Measurements from ENCODE around the gene KRTAP5-6. TPM values are rescaled to one million over a fixed set of nuclear protein-coding genes. Genes with fewer than 3 reads are reported as not detected.

Gene KRTAP5-6
- polyA plus RNA-seq, 1 of the 3 experiments (the other 2 are of a cell fraction) = not detected

DNA sequence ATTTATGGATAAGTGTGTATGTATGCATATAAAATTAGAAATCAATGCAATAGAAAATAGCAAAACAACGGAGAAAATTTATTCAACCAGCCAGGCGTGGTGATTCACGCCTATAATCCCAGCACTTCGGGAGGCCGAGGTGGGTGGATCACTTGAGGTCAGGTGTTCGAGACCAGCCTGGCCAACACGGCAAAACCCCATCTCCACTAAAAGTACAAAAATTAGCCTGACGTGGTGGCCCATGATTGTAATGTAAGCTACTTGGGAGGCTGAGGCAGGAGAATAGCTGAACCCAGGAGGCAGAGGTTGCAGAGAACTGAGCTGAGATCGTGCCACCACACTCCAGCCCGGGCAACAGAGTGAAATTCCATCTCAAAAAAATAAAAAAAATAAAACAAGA, 5.5 kb downstream of the KRTAP5-6 start:
- Histone ChIP-seq H3K4me1 (ENCODE audit: control insufficient read depth in 1 of 2, insufficient read depth in 2 of 2, low read depth in 1 of 2, low read length in 1 of 2) (no peaks in the 10 kb centered on the region; a peak in 1 of 4 replicates), H3F3A (replicated peaks; ENCODE audit: insufficient read depth) (no peaks in the 10 kb centered on the region), H4K20me1 (ENCODE audit: insufficient read depth) (no peaks in the 10 kb centered on the region), H3K79me2 (ENCODE audit: insufficient read depth) (no peaks in the 10 kb centered on the region), H3K9me3 (no peaks in the 10 kb centered on the region), H3K9me2 (no peaks in the 10 kb centered on the region), H3K27me3 (ENCODE audit: insufficient read depth) (no peaks in the 10 kb centered on the region; the same call in 1 of the 2 replicates), H3K36me3 (replicated peaks in 1 of 2; ENCODE audit: control insufficient read depth in 1 of 2, insufficient read depth in 2 of 2, low read length in 1 of 2) (no peaks in the 10 kb centered on the region), H2AFZ (ENCODE audit: low read depth) (no peak overlapping the region), H3K27ac (ENCODE audit: low read depth in 2 of 2, low read length in 1 of 2) (no peak overlapping the region), H3K4me2 (no peak overlapping the region), H3K9ac (no peak overlapping the region), H3K4me3 (ENCODE audit: low read depth in 2 of 2, low read length in 1 of 2) (no peak overlapping the region)
- no peak for TF ChIP-seq GABPA (IDR thresholded peaks at IDR 0.05; ENCODE audit: low read depth)
- TF ChIP-seq TEAD4 (IDR thresholded peaks at IDR 0.05; ENCODE audit: borderline replicate concordance, insufficient read depth) = no peak
- TF ChIP-seq MXI1 (IDR thresholded peaks at IDR 0.05; ENCODE audit: low read depth, low read length) = no peak
- no peak for TF ChIP-seq TCF12 (IDR thresholded peaks at IDR 0.05)
- TF ChIP-seq, protein P1, sequence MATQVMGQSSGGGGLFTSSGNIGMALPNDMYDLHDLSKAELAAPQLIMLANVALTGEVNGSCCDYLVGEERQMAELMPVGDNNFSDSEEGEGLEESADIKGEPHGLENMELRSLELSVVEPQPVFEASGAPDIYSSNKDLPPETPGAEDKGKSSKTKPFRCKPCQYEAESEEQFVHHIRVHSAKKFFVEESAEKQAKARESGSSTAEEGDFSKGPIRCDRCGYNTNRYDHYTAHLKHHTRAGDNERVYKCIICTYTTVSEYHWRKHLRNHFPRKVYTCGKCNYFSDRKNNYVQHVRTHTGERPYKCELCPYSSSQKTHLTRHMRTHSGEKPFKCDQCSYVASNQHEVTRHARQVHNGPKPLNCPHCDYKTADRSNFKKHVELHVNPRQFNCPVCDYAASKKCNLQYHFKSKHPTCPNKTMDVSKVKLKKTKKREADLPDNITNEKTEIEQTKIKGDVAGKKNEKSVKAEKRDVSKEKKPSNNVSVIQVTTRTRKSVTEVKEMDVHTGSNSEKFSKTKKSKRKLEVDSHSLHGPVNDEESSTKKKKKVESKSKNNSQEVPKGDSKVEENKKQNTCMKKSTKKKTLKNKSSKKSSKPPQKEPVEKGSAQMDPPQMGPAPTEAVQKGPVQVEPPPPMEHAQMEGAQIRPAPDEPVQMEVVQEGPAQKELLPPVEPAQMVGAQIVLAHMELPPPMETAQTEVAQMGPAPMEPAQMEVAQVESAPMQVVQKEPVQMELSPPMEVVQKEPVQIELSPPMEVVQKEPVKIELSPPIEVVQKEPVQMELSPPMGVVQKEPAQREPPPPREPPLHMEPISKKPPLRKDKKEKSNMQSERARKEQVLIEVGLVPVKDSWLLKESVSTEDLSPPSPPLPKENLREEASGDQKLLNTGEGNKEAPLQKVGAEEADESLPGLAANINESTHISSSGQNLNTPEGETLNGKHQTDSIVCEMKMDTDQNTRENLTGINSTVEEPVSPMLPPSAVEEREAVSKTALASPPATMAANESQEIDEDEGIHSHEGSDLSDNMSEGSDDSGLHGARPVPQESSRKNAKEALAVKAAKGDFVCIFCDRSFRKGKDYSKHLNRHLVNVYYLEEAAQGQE (IDR thresholded peaks at IDR 0.05; ENCODE audit: low read depth, low read length) = no peak
- no peak for TF ChIP-seq SMC3 (IDR thresholded peaks at IDR 0.05; ENCODE audit: low read depth, low read length)
- TF ChIP-seq RAD21 (IDR thresholded peaks at IDR 0.05; ENCODE audit: low read length) = no peak
- TF ChIP-seq, protein P2, sequence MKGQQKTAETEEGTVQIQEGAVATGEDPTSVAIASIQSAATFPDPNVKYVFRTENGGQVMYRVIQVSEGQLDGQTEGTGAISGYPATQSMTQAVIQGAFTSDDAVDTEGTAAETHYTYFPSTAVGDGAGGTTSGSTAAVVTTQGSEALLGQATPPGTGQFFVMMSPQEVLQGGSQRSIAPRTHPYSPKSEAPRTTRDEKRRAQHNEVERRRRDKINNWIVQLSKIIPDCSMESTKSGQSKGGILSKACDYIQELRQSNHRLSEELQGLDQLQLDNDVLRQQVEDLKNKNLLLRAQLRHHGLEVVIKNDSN (IDR thresholded peaks at IDR 0.05; ENCODE audit: borderline replicate concordance, low read depth) = no peak
- no peak for TF ChIP-seq EP300 (IDR thresholded peaks at IDR 0.05; ENCODE audit: borderline replicate concordance in 1 of 2, low read depth in 1 of 2, low read length in 1 of 2)
- TF ChIP-seq, protein P3, sequence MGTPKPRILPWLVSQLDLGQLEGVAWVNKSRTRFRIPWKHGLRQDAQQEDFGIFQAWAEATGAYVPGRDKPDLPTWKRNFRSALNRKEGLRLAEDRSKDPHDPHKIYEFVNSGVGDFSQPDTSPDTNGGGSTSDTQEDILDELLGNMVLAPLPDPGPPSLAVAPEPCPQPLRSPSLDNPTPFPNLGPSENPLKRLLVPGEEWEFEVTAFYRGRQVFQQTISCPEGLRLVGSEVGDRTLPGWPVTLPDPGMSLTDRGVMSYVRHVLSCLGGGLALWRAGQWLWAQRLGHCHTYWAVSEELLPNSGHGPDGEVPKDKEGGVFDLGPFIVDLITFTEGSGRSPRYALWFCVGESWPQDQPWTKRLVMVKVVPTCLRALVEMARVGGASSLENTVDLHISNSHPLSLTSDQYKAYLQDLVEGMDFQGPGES (IDR thresholded peaks at IDR 0.05; ENCODE audit: low read depth, low read length) = no peak
- TF ChIP-seq, protein P4, sequence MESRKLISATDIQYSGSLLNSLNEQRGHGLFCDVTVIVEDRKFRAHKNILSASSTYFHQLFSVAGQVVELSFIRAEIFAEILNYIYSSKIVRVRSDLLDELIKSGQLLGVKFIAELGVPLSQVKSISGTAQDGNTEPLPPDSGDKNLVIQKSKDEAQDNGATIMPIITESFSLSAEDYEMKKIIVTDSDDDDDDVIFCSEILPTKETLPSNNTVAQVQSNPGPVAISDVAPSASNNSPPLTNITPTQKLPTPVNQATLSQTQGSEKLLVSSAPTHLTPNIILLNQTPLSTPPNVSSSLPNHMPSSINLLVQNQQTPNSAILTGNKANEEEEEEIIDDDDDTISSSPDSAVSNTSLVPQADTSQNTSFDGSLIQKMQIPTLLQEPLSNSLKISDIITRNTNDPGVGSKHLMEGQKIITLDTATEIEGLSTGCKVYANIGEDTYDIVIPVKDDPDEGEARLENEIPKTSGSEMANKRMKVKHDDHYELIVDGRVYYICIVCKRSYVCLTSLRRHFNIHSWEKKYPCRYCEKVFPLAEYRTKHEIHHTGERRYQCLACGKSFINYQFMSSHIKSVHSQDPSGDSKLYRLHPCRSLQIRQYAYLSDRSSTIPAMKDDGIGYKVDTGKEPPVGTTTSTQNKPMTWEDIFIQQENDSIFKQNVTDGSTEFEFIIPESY (IDR thresholded peaks at IDR 0.05; ENCODE audit: borderline replicate concordance, low read depth) = no peak
- TF ChIP-seq SIN3A (IDR thresholded peaks at IDR 0.05; ENCODE audit: borderline replicate concordance, low read depth, low read length) = no peak
- TF ChIP-seq RFX5 (IDR thresholded peaks at IDR 0.05; ENCODE audit: low read length) = no peak
- TF ChIP-seq NFIC (IDR thresholded peaks at IDR 0.05; ENCODE audit: borderline replicate concordance) = no peak
- no peak for TF ChIP-seq FOXM1 (IDR thresholded peaks at IDR 0.05; ENCODE audit: low read depth)
- TF ChIP-seq NRF1 (IDR thresholded peaks at IDR 0.05; ENCODE audit: low read depth, low read length) = no peak
- TF ChIP-seq, protein P5, sequence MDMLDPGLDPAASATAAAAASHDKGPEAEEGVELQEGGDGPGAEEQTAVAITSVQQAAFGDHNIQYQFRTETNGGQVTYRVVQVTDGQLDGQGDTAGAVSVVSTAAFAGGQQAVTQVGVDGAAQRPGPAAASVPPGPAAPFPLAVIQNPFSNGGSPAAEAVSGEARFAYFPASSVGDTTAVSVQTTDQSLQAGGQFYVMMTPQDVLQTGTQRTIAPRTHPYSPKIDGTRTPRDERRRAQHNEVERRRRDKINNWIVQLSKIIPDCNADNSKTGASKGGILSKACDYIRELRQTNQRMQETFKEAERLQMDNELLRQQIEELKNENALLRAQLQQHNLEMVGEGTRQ (IDR thresholded peaks at IDR 0.05; ENCODE audit: borderline replicate concordance, low read depth, low read length) = no peak
- TF ChIP-seq RCOR1 (IDR thresholded peaks at IDR 0.05; ENCODE audit: low read length) = no peak
- TF ChIP-seq, protein P6, sequence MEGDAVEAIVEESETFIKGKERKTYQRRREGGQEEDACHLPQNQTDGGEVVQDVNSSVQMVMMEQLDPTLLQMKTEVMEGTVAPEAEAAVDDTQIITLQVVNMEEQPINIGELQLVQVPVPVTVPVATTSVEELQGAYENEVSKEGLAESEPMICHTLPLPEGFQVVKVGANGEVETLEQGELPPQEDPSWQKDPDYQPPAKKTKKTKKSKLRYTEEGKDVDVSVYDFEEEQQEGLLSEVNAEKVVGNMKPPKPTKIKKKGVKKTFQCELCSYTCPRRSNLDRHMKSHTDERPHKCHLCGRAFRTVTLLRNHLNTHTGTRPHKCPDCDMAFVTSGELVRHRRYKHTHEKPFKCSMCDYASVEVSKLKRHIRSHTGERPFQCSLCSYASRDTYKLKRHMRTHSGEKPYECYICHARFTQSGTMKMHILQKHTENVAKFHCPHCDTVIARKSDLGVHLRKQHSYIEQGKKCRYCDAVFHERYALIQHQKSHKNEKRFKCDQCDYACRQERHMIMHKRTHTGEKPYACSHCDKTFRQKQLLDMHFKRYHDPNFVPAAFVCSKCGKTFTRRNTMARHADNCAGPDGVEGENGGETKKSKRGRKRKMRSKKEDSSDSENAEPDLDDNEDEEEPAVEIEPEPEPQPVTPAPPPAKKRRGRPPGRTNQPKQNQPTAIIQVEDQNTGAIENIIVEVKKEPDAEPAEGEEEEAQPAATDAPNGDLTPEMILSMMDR (IDR thresholded peaks at IDR 0.05) = no peak
- TF ChIP-seq TAF1 (IDR thresholded peaks at IDR 0.05; ENCODE audit: borderline replicate concordance, low read depth, low read length) = no peak
- ChIA-PET POLR2A (no interaction called here), CTCF (interaction anchor here (1.2 to 7.0 kb wide), 3 partner anchors 49 to 454 kb away, joined by 4 to 72 read pairs (median 28); partner anchors contain the start of gene SYT8)
- WGBS (ENCODE audit: low lambda C conversion rate) = 54% methylated on average over 10 of the region's 10 CpGs
- no peak for DNase-seq
